ENCODE data around the gene ATXN1. TPM values are rescaled to one million over a fixed set of nuclear protein-coding genes. Genes with fewer than 3 reads are reported as not detected.

The ATXN1 gene
- total RNA-seq, 1 experiment from 2014 or later, result 8.1 TPM

DNA sequence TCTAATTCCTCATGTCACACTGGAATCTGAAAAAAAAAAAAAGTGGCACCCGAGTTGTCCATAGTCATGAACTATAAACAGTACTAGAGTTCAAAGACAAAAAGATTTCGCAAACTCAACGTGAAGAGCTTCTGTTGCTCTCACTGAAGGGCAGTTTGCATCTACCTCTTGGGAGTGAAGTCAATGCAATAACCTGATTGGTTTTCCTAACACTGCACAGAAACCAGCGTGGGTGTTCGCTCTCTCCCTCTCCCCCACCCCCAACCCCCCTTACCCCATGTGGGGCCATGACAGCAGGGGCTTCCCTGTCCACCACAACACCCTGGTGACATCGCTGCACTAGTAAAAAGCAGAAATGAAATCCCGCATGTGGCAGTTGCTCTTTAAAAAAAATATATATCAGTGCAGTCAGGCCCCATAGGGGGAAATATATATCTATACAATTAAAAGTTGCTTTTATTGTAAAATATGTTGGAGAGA, 456.0 kb downstream of the ATXN1 start (continued):
- TF ChIP-seq, protein P1, sequence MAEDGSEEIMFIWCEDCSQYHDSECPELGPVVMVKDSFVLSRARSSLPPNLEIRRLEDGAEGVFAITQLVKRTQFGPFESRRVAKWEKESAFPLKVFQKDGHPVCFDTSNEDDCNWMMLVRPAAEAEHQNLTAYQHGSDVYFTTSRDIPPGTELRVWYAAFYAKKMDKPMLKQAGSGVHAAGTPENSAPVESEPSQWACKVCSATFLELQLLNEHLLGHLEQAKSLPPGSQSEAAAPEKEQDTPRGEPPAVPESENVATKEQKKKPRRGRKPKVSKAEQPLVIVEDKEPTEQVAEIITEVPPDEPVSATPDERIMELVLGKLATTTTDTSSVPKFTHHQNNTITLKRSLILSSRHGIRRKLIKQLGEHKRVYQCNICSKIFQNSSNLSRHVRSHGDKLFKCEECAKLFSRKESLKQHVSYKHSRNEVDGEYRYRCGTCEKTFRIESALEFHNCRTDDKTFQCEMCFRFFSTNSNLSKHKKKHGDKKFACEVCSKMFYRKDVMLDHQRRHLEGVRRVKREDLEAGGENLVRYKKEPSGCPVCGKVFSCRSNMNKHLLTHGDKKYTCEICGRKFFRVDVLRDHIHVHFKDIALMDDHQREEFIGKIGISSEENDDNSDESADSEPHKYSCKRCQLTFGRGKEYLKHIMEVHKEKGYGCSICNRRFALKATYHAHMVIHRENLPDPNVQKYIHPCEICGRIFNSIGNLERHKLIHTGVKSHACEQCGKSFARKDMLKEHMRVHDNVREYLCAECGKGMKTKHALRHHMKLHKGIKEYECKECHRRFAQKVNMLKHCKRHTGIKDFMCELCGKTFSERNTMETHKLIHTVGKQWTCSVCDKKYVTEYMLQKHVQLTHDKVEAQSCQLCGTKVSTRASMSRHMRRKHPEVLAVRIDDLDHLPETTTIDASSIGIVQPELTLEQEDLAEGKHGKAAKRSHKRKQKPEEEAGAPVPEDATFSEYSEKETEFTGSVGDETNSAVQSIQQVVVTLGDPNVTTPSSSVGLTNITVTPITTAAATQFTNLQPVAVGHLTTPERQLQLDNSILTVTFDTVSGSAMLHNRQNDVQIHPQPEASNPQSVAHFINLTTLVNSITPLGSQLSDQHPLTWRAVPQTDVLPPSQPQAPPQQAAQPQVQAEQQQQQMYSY (CRISPR knock-in tag; IDR thresholded peaks at IDR 0.05), result no peak
- TF ChIP-seq NFATC4 (CRISPR knock-in tag; IDR thresholded peaks at IDR 0.05) (no peak), ELF4 (CRISPR knock-in tag; IDR thresholded peaks at IDR 0.05; ENCODE audit: low read depth) (no peak), SP1 (CRISPR knock-in tag; conservative IDR thresholded peaks at IDR 0.05) (no peak), ZNF138 (CRISPR knock-in tag; conservative IDR thresholded peaks at IDR 0.05) (no peak), TP53 (CRISPR knock-in tag; IDR thresholded peaks at IDR 0.05) (no peak), FOXP1 (CRISPR knock-in tag; IDR thresholded peaks at IDR 0.05; ENCODE audit: borderline replicate concordance) (no peak), ATF1 (CRISPR knock-in tag; IDR thresholded peaks at IDR 0.05) (no peak), CBFB (CRISPR knock-in tag; IDR thresholded peaks at IDR 0.05; ENCODE audit: low read depth) (no peak)
- TF ChIP-seq, protein P2, sequence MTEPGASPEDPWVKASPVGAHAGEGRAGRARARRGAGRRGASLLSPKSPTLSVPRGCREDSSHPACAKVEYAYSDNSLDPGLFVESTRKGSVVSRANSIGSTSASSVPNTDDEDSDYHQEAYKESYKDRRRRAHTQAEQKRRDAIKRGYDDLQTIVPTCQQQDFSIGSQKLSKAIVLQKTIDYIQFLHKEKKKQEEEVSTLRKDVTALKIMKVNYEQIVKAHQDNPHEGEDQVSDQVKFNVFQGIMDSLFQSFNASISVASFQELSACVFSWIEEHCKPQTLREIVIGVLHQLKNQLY (CRISPR knock-in tag; IDR thresholded peaks at IDR 0.05), result no peak
- TF ChIP-seq, protein P3, sequence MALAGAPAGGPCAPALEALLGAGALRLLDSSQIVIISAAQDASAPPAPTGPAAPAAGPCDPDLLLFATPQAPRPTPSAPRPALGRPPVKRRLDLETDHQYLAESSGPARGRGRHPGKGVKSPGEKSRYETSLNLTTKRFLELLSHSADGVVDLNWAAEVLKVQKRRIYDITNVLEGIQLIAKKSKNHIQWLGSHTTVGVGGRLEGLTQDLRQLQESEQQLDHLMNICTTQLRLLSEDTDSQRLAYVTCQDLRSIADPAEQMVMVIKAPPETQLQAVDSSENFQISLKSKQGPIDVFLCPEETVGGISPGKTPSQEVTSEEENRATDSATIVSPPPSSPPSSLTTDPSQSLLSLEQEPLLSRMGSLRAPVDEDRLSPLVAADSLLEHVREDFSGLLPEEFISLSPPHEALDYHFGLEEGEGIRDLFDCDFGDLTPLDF (CRISPR knock-in tag; IDR thresholded peaks at IDR 0.05), result no peak
- TF ChIP-seq, protein P4, sequence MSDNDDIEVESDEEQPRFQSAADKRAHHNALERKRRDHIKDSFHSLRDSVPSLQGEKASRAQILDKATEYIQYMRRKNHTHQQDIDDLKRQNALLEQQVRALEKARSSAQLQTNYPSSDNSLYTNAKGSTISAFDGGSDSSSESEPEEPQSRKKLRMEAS (CRISPR knock-in tag; IDR thresholded peaks at IDR 0.05), result no peak
- TF ChIP-seq, protein P5, sequence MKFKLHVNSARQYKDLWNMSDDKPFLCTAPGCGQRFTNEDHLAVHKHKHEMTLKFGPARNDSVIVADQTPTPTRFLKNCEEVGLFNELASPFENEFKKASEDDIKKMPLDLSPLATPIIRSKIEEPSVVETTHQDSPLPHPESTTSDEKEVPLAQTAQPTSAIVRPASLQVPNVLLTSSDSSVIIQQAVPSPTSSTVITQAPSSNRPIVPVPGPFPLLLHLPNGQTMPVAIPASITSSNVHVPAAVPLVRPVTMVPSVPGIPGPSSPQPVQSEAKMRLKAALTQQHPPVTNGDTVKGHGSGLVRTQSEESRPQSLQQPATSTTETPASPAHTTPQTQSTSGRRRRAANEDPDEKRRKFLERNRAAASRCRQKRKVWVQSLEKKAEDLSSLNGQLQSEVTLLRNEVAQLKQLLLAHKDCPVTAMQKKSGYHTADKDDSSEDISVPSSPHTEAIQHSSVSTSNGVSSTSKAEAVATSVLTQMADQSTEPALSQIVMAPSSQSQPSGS (CRISPR knock-in tag; IDR thresholded peaks at IDR 0.05; ENCODE audit: borderline replicate concordance, low read depth), result no peak

DNA sequence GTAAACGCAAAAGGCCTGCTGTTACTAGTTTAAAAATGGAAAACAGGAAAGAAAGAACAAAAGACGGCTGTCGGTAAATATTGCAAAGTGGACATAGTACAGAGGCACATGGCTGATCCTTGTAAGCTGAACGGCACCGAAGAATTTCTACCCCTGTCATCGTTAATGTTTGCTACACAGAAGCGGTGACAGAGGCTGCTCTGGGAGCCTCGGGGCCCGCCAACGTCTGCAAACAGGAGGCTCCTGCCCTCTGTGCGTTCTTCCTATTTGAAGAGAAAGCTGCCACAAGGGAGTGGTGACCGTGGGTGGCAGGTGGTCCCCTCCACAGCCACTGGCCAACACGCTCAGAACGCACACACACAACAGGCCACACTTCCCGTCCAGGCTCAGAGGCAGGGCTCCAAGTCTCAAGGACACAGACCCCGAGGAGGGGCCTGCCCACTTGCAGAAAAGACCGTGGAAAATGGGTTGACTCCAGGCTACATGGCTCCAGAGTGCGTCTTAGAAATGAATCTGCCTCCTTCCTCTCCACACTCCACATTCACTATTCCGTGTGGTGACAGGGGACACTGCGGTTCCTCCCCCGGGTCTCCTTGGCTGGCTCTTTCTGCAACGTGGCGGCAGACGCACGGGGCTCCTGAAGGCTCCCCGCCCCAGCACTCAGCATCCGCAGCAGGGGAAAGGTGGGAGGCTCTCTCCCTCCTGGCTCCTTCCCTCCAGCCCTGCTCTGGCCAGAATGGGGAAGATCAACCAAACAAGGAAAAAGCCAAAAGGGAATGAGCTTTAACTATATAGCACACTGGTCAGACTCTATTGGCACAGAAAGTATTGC, 458.3 kb downstream of the ATXN1 start:
- peak overlapping the region; percentile 46 for H3K4me3 Mint-ChIP-seq
- TF ChIP-seq ZNF416 (CRISPR knock-in tag; IDR thresholded peaks at IDR 0.05) (no peak), ETV6 (CRISPR knock-in tag; IDR thresholded peaks at IDR 0.05) (no peak), EMX1 (CRISPR knock-in tag; IDR thresholded peaks at IDR 0.05) (no peak), NFE2L1 (CRISPR knock-in tag; IDR thresholded peaks at IDR 0.05) (no peak), FOXJ3 (CRISPR knock-in tag; IDR thresholded peaks at IDR 0.05; ENCODE audit: borderline replicate concordance) (no peak)
- TF ChIP-seq, protein P5 (CRISPR knock-in tag; IDR thresholded peaks at IDR 0.05; ENCODE audit: borderline replicate concordance, low read depth), result no peak
- TF ChIP-seq, protein P4 (CRISPR knock-in tag; IDR thresholded peaks at IDR 0.05), result no peak
- TF ChIP-seq, protein P6, sequence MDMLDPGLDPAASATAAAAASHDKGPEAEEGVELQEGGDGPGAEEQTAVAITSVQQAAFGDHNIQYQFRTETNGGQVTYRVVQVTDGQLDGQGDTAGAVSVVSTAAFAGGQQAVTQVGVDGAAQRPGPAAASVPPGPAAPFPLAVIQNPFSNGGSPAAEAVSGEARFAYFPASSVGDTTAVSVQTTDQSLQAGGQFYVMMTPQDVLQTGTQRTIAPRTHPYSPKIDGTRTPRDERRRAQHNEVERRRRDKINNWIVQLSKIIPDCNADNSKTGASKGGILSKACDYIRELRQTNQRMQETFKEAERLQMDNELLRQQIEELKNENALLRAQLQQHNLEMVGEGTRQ (CRISPR knock-in tag; IDR thresholded peaks at IDR 0.05), result no peak
- TF ChIP-seq, protein P1 (CRISPR knock-in tag; IDR thresholded peaks at IDR 0.05), result no peak
- no peaks in the 10 kb centered on the region for H3K36me3 Mint-ChIP-seq
- DNase-seq (ENCODE audit: low spot score), result no peak
- peak; percentile 82 for ATAC-seq
- ChIA-PET CTCF (interaction anchor here (1.0 to 1.6 kb wide), 3 partner anchors 15 to 17 kb away, joined by 4 to 9 read pairs (median 7); no protein-coding TSS in a partner anchor), POLR2A (no interaction called here)
- H3K9me3 Mint-ChIP-seq, result no peaks in the 10 kb centered on the region
- H3K27me3 Mint-ChIP-seq (ENCODE audit: low read depth), result peaks cover 12% of the 10 kb centered on the region
- H3K4me1 Mint-ChIP-seq, result peaks cover 56% of the 10 kb centered on the region
- H3K27ac Mint-ChIP-seq, result no peak overlapping the region

All from WTC11 (cell line).